A673 (cell line): ENCODE measurements around the gene SEMA4D.

Experiments
- EZH2 ChIP-seq: fragments of 200-600 bp; sonication (generic); IDR thresholded peaks from 2 replicates; pipeline ENCODE4 v1.6.1; 2017; ENCODE audit warnings: borderline replicate concordance, low read depth, mild to moderate bottlenecking, mixed read lengths, antibody characterized with exemption, low read length; ENCODE audit not compliant: poor library complexity, severe bottlenecking
- TF ChIP-seq, protein P1 (sequence below): fragments of 300-800, 200-600 bp; sonication (generic); conservative IDR thresholded peaks from 2 replicates; pipeline ENCODE4 v1.5.1; 2017; ENCODE audit warnings: low read depth, mild to moderate bottlenecking, antibody characterized with exemption, low read length, moderate library complexity, mixed read lengths

DNA sequence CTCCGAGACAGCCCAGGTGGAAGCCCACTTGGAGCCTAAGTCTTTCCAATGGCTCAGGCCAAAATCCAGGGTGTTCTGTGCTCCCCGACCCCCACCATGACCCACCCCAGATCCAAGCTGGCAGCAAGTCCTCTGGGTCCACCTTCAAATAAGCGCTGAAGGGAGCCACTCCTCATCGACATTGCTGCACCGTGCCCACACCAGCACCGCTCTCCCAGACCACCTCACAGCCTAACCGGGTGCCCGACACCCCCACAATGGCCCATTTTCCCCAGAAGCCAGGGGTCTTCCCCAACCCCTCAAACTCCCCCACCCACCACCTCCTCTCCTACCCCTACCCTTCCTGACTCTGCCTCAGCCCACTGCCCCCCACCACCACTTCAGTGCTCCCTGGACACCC is 50.5 kb downstream of the SEMA4D start:
- TF ChIP-seq, protein P1, sequence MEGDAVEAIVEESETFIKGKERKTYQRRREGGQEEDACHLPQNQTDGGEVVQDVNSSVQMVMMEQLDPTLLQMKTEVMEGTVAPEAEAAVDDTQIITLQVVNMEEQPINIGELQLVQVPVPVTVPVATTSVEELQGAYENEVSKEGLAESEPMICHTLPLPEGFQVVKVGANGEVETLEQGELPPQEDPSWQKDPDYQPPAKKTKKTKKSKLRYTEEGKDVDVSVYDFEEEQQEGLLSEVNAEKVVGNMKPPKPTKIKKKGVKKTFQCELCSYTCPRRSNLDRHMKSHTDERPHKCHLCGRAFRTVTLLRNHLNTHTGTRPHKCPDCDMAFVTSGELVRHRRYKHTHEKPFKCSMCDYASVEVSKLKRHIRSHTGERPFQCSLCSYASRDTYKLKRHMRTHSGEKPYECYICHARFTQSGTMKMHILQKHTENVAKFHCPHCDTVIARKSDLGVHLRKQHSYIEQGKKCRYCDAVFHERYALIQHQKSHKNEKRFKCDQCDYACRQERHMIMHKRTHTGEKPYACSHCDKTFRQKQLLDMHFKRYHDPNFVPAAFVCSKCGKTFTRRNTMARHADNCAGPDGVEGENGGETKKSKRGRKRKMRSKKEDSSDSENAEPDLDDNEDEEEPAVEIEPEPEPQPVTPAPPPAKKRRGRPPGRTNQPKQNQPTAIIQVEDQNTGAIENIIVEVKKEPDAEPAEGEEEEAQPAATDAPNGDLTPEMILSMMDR: no peak
- TF ChIP-seq EZH2: no peak
